Stromal cell of bone marrow (primary cell): ENCODE data around the gene KLK8.
"Not testable (repeated sequence)": the region's sequence is repeated elsewhere in the genome, so short reads cannot be mapped to it uniquely, and the experiment has no call there.

Source experiments
- DNase-seq: peaks from one replicate; pipeline ENCODE4 v3.0.0-alpha.2; 2012; ENCODE audit warnings: low read depth

Gene KLK8

DNA sequence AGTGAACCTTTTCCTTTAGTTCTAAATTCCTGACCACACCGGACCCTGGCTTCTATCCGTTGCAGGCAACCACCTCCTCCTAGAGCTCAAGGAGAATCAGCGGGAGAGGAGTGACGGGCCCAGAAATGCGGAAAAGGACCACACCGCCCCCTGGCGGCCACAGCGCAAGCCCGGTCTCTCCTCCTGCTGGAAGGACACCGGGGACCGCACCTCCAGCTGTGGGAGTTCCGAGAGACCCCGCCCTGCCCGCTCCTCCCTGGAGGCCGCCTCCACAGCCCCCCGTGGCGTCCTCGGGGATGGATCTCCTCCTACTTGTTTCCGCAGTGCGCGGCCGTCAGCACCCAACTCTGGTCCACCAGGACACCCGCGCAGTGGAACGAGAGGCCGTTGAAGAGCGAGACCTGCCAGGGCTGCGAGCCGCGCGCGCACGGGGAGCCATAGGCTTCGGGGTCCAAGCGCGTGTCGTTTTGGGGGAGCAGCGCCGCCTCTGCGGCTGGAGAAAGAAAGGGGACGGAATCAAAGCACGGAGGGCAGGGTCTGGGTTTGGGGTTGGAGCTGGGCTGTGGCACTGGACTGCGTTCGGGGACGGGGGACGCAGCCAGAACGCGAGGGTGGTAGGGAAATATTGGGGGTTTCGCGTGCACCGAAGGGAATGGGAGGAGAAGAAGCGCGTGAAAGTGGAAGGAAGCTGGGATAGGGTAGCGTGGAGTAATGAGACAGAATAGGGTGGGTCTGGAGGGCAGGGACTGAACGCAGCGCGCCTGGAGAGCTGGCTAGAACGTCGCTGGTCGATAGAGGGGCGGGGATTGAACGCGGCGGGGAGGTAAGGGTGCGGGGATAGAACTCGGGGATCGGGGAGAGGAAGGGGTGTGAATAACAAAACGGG is 15.6 kb upstream of the KLK8 start:
- no peak for DNase-seq

DNA sequence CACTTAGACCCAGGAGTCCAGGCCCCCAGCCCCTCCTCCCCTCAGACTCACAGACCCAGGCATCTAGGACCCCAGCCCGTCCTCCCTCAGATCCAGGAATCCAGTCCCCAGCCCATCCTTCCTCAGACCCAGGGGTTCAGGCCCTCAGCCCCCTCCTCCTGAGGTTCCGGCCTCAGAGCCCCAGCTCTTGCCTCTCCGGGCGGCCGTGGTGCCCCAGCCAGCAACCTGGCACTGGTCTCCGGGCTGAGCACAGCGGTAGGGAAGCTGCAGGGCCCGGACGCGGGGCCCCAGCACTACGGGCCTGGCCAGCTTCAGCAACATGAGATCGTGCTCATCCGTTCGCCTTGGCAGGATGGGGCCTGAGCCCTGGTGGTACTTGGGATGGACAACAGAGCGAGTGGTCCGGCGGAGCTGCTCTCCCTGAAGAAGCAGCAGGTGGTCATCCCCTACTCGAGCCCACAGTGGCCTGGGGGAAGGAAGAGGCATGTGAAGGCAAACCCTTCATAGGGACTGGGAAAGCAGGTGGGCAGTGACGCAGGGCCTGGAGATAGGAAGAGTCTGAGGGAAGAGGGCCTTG is 14.4 kb upstream of the KLK8 start:
- DNase-seq = no peak

DNA sequence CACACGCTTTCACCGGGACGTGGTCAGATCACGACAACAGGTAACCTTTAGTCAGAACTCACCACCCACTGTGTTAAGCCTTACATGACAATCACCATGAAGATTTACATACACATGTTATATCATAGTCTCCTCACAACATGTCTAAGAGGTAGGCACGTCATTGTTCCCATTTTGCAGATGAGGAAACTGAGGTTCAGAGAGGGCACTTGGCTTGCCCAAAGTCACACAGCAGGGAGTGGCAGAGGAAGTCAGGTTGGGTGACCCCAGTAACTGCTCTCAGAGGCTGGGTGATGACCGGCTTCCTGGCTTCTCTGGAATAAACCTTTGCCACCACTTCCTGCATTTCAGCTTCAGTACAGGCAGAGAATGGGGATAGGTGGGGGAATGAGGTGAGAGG is 12.8 kb upstream of the KLK8 start:
- DNase-seq = no peak

DNA sequence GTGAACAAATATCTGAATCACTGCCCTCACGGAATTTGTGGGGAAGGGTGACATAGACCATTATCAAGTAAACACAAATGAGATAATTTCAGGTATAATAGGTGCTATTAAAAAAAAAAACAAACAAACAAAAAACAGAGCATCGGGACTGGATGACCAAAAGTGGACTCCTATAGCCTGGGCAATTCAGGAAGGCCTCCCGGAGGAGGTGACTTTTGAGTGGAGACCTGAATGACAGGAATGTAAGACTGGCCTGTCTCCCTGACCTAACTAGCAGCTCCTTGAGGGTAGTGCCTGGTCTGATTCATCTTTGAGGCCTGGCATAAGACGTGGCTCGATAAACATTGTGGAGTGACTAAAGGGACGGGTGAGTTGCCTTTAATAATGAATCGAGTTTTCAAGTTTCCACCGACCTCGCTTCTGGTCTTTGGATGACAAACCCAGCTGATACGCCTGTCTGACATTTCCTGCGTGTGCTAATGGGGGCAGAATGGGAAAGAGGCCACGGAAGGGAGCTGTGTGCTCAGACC is 11.3 kb upstream of the KLK8 start:
- DNase-seq = no peak

DNA sequence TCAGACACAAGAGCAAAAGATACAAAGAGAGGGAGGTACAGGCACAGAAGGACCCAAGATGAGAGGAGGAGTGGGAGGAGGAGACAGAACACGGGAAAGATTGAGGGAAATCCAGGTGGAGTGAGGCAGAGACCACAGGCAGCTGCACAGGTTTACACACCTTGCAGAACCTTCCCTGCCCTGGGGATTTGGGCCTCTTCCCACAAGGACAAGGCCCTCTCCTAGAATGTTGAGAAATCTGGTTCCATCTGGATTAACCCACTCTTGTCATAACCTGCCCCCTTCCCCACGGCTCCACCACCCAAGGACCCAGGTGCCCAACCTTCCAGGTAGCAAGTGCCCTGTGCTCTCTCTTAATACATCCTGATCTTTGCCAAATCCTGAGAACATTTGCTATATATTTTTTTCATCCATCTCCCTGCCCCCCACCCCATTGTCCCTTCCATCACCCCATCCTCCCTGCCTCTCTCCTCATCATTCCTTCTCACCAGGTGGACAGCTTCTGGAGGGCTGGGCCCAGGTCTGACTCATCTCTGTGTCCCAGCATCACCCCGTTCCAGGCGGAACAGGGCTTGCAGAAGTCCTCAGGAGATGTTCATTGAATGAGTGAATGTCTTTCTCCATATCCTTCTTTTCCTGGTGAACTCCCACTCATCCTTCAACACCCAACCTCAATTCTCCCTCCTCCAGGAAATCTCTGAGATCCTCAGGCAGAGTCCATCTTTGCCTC is 8.8 kb upstream of the KLK8 start:
- no peak for DNase-seq

DNA sequence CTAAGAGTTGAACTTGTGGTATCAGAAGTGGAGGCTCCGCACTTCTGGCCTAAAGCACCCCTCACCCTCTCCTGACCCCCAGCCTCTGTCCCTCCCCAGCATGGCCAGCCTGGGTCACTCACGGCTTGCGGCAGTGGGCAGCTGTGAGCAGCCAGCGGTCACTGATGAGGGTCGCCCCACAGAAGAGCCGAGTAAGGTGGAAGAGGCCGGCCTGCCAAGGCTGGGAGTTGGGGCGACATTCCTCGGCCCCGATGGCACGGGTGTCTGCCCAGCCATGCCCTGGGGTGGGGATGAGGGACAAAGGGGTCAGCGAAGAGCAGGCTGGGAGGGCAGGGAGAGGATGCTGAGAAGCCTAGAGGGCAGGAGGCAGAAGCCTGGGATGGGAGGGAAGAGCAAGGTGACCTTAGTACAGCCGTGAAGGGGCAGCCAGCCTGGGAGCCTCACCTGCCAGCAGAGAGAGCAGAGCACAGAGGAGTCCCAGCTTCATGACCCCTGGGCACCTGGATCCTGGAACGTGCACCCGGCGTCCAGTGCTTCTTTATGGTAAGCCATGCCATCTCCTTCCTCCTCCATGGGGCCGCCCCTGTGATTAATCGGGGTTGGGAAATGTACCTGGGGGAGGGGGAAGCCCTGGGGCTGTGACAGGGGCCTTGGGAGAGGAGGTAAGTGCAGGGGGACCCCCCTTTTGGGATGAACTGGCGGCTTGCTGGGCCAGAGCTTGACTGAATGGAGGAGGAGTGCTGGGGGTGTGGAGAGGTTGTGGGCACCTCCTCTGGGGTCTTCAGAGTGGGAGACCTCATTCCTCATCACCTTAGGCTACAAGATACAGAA is 7.9 kb upstream of the KLK8 start:
- DNase-seq = no peak

DNA sequence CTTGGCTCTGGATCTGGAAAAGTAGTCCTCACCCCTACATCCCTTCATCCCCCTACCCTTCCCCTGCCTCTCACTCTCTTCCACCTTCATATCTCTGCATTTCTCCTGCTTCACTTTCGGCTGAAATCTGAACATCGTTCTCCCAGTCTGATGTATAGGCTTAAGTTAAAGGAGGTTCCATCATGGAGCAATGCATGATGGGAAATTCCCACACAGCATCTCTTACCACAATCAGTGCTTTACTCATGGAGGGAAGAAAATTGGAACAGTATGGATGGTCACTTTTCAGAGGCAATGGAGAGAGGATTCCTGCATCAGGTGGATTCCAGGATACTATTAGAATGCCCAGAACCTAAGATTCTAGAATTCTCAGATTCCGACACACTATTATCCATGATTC is 6.1 kb upstream of the KLK8 start:
- no peak for DNase-seq

DNA sequence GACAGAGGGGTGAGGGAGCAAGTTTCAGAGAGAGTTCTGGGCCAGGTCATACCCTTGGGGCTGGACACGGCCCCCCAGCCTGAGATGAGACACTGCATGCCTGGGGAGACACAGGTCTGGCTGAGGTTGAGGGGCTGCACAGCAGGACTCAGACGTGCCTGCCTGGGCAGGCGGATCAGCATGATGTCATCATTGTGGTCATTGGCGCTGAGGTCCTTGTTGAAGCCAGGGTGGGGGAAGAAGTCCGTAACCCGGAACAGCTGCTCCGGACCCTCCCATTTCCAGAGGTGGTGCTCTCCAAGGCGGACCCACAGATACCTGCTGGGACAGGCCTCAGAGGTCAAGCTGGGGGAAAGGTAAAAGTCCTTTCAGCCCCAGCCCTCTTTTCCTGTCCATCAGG is 5.0 kb upstream of the KLK8 start:
- no peak for DNase-seq

DNA sequence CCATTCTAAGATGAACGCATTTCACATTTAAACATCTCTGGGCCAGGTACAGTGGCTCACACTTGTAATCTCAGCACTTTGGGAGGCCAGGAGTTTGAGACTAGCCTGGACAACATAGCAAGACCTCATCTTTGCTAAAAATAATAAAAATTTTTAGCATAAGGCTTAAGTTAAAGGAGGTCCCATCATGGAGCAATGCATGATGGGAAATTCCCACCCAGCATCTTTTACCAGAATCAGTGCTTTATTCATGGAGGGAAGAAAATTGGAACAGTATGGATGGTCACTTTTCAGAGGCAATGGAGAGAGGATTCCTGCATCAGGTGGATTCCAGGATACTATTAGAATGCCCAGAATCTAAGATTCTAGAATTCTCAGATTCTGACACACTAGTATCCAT is 3.8 kb upstream of the KLK8 start:
- no peak for DNase-seq

DNA sequence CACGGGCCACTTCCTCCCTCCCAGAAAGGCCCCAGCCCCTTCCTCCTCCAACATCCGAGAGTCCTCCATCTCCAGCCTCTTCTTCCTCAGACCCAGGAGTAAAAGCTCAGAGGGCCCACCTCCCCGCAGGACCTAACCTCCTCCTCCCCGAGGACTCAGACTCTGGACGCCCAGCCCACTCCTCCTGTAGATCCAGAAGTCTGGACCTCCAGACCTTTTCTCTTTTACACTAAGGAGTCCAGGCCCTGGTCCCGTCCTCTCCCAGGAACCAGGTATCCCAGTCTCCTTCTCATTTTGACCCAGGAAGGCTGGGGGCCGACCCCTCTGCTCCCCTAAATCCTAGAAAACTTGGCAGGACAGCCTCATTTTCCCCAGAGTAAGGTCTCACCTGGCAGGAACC is 1.9 kb upstream of the KLK8 start:
- DNase-seq = no peak

DNA sequence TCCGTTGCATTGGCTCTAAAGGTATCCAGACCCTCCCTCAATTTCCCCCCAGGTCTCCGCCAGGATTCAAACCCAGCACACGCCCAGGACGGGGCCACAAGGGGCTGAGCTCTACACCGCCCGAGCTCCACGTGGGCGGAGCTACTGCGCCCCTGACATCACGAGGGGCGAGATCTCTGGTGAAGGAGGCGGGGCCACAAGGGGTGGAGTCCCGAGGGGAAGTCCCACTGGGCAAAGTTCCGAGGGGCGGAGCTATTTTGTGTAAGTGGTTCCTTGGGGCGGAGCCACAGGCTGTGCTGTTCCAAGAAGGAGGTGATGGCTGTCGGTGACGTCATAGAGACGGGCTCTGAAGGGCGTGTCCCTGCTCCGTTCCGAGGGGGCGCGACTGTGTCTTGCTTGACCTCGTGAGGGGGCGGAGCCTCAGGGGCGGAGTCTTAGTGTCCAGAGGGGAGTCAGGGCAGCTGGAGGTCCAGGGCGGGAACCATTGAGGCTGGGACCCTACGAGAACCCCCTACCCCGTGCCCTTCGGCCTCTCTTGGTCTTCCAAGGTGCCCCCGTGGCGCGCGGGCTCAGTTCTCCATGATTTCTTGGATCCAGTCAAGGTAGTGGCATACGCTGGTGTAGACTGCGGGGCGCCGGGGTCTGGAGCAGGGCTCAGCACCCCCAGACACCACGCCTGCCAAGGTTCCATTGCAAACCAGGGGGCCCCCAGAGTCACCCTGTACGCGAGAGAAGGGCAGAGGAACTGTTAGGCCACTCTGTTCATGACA is 1.3 kb upstream of the KLK8 start:
- no peak for DNase-seq

DNA sequence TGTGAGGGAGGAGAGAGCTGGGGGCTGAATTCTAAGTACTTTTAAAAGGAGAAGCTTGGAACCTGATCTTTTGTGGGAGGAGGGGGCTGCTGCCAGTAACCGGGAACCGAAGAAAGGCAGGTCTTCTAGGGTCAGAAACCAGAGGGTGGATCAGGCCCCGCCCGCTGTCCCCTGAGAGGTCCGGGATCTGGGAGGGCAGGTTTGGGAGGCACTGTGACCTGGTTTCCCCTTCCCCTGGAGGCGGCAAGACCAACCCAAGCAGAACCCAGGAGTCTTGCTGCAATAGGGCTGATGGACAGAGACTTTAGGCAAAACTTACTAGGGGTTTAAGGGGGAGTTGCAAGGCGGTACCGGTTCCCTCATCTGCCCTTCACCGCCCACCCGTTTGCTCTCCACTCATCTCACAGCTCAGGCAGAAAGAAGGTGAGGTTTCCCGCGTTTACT is 707 bp upstream of the KLK8 start:
- no peak for DNase-seq

DNA sequence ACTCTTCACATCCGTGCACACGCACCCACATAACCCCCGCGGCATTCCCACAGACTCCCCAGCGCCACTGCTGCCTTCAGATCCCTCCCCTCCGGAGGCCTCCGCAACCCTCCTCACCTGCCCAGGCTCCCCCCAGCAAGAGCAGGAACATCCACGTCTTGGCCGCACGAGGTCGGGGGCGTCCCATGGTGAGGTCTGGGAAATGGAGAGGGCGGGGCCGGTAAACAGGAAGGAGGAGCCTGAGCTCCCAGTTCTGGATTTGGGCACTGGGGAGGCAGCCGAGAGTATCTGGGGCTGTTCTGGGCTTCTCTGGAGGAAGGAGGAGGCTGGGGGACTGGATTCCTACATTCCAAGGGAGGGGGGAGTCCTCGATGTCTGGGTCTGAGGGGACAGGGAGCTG is 423 bp downstream of the KLK8 start:
- DNase-seq = no peak

DNA sequence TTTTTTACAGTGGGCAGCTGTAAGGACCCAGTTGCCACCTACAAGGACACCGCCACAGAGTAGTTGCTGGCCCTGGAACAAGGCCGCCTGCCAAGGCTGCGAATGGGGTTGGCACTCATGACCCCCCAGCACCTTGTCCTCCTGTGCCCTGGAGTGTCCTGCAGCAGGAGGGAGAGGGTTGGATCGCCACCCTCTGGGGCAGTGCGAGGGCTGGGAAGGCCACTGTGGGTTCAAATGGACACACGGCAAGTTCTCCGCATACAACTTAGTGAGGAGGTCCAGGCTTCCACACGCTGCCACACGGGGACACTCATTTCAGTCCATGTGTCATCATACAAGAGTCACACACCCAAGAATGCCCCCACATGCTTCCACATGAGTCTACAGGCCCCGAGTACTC is 978 bp downstream of the KLK8 start:
- no peak for DNase-seq

DNA sequence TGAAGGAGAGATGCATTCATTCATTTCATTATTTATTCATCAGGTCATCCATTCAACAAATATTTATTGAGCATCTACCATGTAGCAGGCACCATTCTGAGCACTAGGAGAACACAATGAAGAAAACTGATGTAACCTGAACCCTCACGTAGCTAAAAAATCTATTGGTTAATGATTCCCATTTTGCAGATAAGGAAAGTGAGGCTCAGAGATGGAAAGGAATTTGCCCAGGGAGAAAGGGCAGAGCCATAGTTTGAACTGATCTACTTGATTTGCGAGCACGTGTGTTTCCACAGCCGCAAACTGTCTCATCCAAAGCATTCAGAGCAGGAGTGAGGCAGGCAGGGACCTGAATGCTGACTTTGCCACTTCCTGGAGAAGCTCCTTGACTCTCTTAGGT is 2.7 kb downstream of the KLK8 start:
- no peak for DNase-seq

DNA sequence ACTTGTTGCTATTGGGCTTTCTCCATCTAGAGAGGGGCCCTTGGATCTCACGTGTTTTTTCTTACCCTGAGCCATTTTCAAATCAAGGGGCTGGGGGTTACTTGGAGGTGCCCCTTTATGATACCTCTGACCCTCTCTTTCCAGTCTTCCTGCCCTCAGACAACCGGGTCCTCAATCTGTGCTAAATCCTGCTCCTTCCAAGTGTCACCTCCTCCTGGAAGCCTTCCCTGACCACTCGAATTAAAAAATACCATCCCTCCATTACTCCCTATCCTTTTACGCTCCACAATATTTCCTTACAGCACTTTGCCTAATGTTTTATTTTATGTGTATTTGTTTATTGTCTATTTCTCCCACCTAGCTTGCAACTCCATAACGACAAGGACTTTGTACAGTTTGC is 3.3 kb downstream of the KLK8 start:
- no peak for DNase-seq

DNA sequence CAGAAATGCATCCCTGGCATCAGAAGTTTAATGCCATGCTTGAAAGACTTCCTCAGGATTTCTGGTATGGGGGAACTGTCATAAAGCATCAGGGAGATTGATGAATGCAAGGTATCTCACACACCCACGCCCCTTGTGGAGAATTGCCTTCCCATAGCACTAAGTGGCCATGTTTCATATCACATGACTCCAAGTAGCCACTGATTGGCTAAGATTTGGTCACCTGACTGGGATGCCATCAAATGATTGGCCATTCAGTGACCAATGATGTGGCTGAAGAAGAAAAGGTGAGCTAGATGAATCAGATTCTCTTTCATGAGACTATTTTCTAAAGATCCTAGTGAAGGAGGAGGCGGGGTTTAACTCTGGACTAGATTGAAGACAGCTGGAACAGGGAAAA is 7.3 kb downstream of the KLK8 start:
- no peak for DNase-seq

DNA sequence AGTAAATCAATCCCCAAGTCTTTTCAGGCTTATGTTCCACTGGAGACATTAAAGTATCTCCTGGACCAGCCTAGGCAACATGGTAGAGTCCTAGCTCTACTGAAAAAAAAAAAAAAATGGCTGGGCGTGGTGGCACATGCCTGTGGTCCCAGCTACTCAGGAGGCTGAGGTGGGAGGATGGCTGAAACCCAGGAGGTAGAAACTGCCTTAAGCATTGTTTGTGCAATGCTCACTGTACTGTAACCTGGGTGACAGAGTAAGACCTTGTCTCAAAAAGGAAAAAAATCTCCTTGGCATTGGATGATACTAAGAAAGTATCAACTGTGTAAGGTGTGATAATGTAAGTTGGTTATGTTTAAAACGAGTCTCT is 8.8 kb downstream of the KLK8 start:
- no peak for DNase-seq

DNA sequence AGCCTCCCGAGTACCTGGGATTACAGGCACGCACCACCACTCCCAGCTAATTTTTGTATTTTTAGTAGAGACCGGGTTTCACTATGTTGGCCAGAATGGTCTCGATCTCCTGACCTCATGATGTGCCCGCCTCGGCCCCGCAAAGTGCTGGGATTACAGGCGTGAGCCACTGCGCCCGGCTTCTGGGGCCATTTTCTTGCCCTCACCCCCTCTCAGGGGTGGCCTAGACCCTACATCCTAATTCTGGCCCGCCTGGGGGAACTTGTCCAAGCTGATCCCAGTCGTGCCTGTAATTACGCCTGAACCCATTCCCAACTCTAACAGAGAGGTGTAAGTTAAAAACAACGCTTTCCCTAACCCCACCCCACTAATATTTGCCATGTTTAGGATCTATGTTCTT is 17.0 kb downstream of the KLK8 start:
- not testable (repeated sequence) for DNase-seq

DNA sequence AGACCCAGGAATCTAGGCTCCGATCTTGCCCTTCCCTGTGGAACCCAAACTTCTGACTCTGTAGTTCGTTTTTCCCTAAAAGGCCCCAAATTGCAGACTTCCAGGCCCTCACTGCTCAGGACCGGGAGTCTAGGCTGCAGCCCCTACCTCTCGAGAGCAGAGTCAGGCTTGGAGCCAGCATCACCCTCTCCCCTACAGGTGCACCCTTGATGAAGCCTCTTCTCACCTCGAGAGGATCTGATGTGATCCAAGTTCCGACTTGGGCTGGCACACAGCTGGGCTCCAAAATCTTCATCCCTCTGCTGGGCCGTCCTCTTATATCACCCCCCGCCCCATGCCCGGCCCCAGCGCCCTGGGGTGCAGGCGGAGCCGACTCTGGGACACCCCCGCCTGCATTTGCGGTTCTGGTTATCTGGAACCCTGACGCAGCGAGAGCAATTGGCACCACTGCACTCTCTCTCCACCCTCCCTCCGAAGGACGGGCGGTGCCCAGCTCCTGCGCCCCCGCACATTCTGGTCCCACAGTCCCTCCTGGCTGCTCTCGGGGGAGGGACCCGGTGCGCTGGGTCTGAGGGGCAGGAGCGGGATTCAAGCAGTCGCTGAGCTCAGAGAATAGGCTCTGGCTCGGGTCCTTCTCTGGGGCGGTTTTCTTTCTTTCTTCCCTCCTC is 17.6 kb downstream of the KLK8 start, which contains the start of gene KLK7:
KLK7 (minus strand) TSS at position 293 of the 668 bp plus-strand sequence. CDS start 1,518 bp downstream, outside the sequence.
- DNase-seq = no peak

DNA sequence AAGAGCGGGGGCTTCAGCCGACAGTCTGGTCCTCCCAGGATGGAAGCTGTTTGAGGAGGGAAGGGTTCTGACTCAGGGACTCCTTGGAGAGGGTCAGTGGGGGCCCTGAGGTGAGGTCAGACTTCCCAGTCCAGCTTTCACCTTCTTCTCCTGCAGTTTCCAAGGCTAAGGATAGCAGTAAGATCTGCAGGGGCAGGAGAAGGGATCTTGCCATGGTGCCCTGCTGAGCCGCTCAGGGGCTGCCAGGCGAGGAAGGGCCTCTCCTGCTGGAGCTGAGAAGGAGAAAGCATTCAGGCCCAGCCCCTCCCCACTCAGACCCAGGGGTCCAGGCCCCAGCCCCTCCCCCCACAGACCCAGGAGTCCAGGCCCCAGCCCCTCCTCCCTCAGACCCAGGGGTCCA is 19.2 kb downstream of the KLK8 start:
- no peak for DNase-seq
